HFFc6 (cell line): ENCODE data around the gene GNA12. TPM values are rescaled to one million over a fixed set of nuclear protein-coding genes. Genes with fewer than 3 reads are reported as not detected.
"Not testable (repeated sequence)": the region's sequence is repeated elsewhere in the genome, so short reads cannot be mapped to it uniquely, and the experiment has no call there.

Experiments
- DNase-seq: peaks from one replicate; pipeline ENCODE4 v3.0.0-alpha.2; 2018
- H3K27ac Mint-ChIP-seq: 2 replicates; pipeline ENCODE4 v1.8.0; 2020; ENCODE audit warnings: mild to moderate bottlenecking, mixed read lengths
- H3K27me3 Mint-ChIP-seq: 2 replicates; pipeline ENCODE4 v1.8.0; 2021; ENCODE audit warnings: mild to moderate bottlenecking, moderate library complexity, mixed read lengths; ENCODE audit not compliant: insufficient read depth
- H3K36me3 Mint-ChIP-seq: 2 replicates; pipeline ENCODE4 v1.8.0; 2021; ENCODE audit warnings: low read depth, mixed read lengths
- H3K4me1 Mint-ChIP-seq: 2 replicates; pipeline ENCODE4 v1.8.0; 2020; ENCODE audit warnings: low read depth, mixed read lengths
- H3K4me3 Mint-ChIP-seq: 2 replicates; pipeline ENCODE4 v1.8.0; 2020; ENCODE audit warnings: mild to moderate bottlenecking, moderate library complexity, mixed read lengths
- H3K9me3 Mint-ChIP-seq: 2 replicates; pipeline ENCODE4 v1.8.0; 2020; ENCODE audit warnings: mild to moderate bottlenecking, mixed read lengths
- total RNA-seq, 6 experiments: library from RNA; stranded (reverse); fragmentation: NEBNext Ultra II Directional; extraction: Animal tissue kit (Norgen Biotek cat#: 25700); gene quantifications; 2 replicates in 1 of 6; 3 replicates in 5 of 6; pipeline ENCODE4 v1.2.3, GENCODE V29; 2021
- TF ChIP-seq, protein P1 (sequence below): fragments of 200-600 bp; sonication (generic); IDR thresholded peaks from 2 replicates; pipeline ENCODE4 v1.5.0; 2021; ENCODE audit warnings: antibody characterized with exemption, mild to moderate bottlenecking

The GNA12 gene
- total RNA-seq, 6 experiments from 2014 or later = 52.9 to 61.9 (median 57.6) TPM

- DNase-seq = no peak
- Mint-ChIP-seq H3K9me3 (peaks cover 7% of the 10 kb centered on the region; the same call in 1 of the 2 replicates), H3K4me1 (peaks cover 22% of the 10 kb centered on the region), H3K27me3 (peaks cover 5% of the 10 kb centered on the region), H3K4me3 (no peak overlapping the region), H3K36me3 (peaks cover 38% of the 10 kb centered on the region), H3K27ac (no peak overlapping the region)
- TF ChIP-seq, protein P1, sequence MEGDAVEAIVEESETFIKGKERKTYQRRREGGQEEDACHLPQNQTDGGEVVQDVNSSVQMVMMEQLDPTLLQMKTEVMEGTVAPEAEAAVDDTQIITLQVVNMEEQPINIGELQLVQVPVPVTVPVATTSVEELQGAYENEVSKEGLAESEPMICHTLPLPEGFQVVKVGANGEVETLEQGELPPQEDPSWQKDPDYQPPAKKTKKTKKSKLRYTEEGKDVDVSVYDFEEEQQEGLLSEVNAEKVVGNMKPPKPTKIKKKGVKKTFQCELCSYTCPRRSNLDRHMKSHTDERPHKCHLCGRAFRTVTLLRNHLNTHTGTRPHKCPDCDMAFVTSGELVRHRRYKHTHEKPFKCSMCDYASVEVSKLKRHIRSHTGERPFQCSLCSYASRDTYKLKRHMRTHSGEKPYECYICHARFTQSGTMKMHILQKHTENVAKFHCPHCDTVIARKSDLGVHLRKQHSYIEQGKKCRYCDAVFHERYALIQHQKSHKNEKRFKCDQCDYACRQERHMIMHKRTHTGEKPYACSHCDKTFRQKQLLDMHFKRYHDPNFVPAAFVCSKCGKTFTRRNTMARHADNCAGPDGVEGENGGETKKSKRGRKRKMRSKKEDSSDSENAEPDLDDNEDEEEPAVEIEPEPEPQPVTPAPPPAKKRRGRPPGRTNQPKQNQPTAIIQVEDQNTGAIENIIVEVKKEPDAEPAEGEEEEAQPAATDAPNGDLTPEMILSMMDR = no peak
Observed at GRCh38 chr7:2737771-2738540, 106.2 kb downstream of the GNA12 start.

DNA sequence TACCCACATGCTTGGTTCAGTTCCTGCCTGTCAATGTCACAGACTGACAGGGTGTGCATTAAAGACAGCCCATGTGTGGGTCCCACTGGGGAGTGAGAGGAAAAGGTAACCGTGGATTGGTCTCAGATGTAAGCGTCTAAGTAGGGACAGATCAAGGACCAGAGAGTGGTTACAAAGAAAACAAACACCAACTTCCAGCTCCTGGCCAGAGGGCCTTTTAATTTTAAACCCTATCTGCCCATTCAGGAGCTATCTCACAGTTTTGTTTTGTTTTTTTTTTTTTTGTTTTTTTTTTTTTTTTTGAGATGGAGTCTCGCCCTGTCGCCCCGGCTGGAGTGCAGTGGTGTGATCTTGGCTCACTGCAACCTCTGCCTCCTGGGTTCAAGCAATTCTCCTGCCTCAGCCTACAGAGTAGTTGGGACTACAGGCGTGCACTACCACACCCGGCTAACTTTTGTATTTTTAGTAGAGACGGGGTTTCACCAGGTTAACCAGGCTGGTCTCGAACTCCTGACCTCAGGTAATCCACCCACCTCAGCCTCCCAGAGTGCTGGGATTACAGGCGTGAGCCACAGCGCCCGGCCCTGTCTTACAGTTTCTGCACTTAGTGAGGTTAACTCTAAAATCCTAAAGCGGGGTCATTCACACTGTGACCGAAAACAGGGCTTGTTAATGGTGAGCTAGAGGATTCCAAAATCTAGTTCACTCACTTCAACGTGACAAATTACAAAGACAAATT, 106.9 kb downstream of the GNA12 start:
- H3K27me3 Mint-ChIP-seq, H3K27ac Mint-ChIP-seq, H3K4me3 Mint-ChIP-seq, H3K9me3 Mint-ChIP-seq, DNase-seq: not testable (repeated sequence)
- peaks cover 22% of the 10 kb centered on the region for H3K4me1 Mint-ChIP-seq
- peaks cover 38% of the 10 kb centered on the region for H3K36me3 Mint-ChIP-seq

GRCh38 chr7:2736411-2736914, 107.6 kb downstream of the GNA12 start:
- TF ChIP-seq, protein P1 = no peak
- Mint-ChIP-seq H3K36me3 (peaks cover 45% of the 10 kb centered on the region), H3K9me3 (0 out of 2 replicates have a peak, but pooled peaks cover 4% of the 10 kb centered on the region), H3K27ac (no peak overlapping the region), H3K4me1 (peaks cover 22% of the 10 kb centered on the region), H3K27me3 (peaks cover 3% of the 10 kb centered on the region), H3K4me3 (no peak overlapping the region)
- no peak for DNase-seq

DNA sequence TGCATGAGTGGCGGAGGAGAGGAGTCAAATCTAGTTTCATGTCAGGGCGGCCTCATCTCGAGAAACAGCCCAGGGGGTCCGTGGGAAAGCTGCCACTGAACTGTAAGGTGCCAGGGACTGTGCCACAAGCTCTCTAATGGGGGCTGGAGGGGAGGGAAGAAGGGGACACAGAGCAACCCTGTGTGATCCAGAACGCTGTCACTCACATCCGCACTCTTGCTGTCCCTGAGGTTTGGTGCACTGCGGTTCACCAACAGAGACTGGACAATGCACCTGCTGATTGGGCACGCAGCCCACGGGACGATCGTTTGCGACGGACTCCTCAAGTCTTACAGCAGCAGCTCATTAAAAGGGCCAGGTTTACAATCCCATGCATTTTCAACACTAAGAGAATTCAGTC, 108.4 kb downstream of the GNA12 start:
- H3K4me3 Mint-ChIP-seq = no peak overlapping the region
- no peak overlapping the region; the same call in 1 of the 2 replicates for H3K27ac Mint-ChIP-seq
- H3K27me3 Mint-ChIP-seq = peaks cover 3% of the 10 kb centered on the region
- no peak for DNase-seq
- TF ChIP-seq, protein P1 = no peak
- 0 out of 2 replicates have a peak, but pooled peaks cover 4% of the 10 kb centered on the region for H3K9me3 Mint-ChIP-seq
- H3K4me1 Mint-ChIP-seq = peaks cover 22% of the 10 kb centered on the region
- H3K36me3 Mint-ChIP-seq = peaks cover 53% of the 10 kb centered on the region

DNA sequence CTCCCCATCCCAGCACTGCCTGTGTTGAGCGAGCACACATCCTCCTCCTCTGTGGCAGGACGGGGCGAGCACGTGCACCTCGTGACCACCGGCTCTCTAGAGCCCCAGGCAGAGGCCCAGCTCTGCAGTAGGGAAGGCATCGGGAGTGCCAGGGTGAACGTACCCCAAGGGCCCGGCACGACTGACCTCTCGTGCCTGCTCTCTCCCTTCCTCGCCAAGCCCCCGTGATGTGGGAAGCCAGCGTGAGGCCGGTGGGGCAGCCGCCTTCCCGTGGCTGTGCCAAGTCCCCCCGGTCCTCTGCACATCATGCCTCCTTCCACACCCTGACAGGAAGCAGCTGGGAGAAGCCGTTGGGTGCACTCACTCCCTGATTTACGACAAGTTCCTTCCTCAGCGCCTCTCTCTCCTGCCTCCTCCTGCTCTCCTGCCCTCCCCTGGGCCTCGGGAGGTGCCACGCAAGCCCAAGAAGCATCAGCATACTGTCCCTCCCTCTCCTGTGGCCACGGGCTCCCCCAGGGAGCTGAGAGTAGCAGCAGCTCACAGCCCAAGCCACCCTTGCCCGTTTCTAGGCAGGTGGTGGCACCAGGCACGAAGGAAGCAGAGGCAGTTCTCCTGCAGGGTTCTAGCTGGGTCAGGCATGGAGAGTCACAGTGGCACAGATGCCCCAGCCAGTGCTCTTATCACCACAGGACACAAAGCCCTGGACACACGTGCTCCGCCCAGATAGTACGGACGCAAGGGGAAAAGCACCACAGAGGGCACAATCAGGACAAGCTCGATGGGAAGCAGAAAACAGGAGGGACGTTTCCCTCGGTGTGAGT, 109.1 kb downstream of the GNA12 start:
- no peak for DNase-seq
- TF ChIP-seq, protein P1 = no peak
- peaks cover 26% of the 10 kb centered on the region for H3K4me1 Mint-ChIP-seq
- no peak overlapping the region for H3K4me3 Mint-ChIP-seq
- peaks cover 3% of the 10 kb centered on the region for H3K27me3 Mint-ChIP-seq
- H3K36me3 Mint-ChIP-seq = peaks cover 51% of the 10 kb centered on the region
- 0 out of 2 replicates have a peak, but pooled peaks cover 4% of the 10 kb centered on the region for H3K9me3 Mint-ChIP-seq
- H3K27ac Mint-ChIP-seq = no peak overlapping the region; the same call in 1 of the 2 replicates
